ENCODE data around the gene PIGO. TPM values are rescaled to one million over a fixed set of nuclear protein-coding genes. Genes with fewer than 3 reads are reported as not detected.

PIGO gene
- total RNA-seq, result 35.2 TPM

DNA sequence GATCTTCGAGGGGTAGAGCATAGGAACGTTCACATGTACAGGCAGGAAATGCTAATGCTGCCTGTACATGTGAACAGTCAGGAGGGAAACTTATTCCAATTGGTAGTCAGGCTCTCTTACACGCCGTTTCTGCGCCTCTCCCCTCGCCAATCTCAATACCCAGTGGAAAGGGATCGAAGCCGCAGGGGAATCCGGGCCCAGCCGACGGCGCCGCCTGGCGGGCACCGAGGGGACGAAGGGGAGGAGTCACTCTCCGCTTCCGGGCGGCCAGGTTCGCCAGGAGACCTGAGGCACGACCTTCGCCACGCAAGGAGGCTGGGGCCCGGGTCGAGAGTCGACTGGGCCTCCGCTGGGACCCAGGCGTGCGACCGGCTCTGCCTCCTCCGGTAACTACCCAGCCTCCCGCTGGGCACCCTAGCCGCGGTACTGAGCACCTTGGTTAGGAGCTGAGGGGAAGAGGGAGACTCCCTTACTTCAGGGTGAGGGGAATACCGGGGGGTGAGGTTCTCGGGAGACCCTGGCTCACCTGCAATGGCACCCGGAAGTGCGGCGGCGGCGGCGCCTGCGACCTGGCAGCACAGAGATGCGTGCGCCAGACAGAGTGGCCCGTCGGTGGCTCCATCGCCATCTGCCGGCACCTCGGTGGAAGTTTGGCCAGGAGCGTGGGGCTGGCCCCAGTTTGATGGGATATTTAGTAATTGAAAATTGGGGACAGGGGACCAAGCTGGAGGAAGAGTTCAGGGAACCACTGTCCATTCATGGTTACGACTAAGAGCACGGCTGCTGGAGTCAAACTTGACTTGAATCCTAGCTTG lies at the start of gene PIGO:
Gene PIGO (minus strand): TSS at position 557 of the 815 bp plus-strand sequence. CDS start 1,026 bp downstream, outside the sequence.
- DNase-seq (ENCODE audit: low spot score), result peak; percentile 90

DNA sequence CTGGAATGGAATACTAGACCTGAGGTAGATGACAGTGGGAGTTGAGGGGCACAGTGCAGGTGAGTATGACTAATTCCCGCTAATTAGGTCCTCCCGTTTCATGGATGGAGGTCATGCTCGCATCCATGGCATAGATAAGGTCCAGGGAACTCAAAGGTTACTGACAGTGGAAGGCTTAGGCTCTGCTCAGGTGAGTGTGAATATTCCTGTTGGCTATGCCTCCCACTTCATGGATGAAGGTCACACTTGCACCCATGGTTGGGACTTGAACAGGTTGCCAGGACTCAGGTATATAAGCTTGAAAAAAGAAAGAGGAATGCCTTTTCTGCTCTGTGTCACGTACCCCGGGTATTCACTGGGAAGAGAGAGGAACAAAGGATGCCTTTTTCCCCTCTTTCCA lies 45.6 kb upstream of the PIGO start:
- no peak for DNase-seq (ENCODE audit: low spot score)

DNA sequence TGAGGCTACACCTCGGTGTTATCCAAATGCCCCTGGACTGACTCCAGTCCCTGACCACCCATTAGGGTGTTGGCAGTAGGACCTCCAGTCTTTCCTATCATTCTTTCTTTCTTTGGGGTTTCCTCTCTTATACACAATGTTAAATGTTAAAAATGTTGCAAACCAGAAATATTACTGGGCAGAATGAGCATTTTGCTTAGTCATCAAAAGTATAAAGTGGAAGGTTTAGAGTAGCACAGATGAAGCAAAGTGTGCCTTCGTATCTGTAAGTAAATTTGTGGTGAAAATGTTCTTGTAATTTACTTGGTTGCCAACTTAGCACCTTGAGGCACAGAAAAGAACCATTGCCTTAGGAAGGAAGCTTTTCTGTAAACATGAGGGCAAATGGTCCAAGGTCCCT lies 43.7 kb upstream of the PIGO start:
- no peak for DNase-seq (ENCODE audit: low spot score)

DNA sequence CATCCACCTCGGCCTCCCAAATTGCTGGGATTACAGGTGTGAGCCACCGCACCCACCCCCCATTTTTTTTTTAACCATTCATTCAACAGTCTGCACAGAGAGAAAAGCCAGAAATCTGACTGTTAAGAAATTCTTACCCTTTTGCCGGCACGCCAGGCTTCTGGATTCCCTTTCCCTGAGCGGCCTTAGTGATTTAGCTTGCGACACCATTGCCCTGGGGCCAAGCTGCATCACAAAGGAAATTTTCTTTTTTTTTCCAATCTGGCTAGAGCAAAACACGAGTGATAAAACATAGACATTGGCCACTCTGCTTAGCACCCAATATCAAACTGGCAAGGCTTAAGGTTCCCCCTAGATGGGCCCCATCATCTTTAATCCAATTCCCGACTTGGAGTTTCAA lies 40.5 kb upstream of the PIGO start:
- DNase-seq (ENCODE audit: low spot score), result no peak

DNA sequence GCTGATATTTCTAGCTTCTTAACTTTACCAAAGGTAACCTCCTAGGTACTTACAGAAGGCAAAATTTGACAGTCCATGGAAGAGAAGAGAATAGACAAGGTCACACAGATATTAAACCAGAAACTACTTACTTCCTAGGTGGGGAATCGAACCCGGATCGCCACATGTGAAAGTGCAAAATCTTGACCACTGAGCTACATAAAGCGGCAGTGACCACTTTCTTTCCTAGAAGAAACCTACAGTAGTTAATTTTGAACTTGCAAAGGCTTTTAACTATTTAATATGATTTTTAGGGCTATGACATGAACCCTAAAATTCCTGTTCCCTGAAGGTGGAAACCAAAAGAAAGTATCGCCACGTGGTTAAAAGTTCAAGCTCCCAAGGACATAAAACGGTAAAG lies 39.6 kb upstream of the PIGO start:
- DNase-seq (ENCODE audit: low spot score), result no peak

DNA sequence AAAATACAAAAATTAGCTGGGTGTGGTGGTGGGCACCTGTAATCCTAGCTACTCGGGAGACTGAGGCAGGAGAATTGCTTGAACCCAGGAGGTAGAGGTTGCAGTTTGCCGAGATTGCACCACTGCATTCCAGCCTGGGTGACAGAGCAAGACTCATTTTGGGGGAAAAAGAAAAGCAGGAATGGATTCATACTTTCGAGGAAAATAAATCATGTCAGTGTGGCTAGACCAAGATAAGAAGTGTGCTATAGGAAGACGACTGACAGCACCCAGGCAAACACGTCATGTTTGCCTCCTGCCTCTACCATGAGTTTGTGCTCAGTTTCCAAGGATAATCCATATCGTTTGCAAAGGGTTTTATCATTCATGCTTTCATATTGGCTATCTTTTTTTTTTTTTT lies 38.5 kb upstream of the PIGO start:
- no peak for DNase-seq (ENCODE audit: low spot score)

DNA sequence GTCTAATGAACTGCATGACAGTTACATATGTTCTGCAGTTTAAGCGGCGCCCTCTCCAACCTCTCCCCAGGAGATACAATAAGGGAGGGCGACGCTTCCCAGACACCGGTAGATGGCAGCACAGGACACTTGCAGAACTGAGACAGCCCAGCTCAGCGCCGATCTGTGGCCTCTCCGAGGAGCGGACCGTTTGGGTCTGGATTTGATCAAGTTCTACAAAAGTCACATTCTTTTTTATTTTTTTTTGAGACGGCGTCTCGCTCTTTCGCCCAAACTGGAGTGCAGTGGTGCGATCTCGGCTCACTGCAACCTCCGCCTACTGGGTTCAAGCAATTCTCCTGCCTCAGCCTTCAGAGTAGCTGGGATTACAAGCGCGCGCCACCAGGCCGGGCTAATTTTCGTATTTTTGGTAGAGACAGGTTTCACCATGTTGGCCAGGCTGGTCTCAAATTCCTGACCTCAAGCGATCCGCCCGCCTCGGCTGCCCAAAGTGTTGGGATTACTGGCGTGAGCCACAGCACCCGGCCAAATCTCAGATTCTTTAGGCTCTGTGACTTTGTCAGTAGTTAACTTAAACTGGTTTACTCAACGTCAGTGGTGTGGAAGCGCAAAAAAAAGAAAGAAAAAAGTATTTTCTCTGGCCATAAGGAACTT lies 20.6 kb upstream of the PIGO start:
- peak; percentile 94 for DNase-seq (ENCODE audit: low spot score)

DNA sequence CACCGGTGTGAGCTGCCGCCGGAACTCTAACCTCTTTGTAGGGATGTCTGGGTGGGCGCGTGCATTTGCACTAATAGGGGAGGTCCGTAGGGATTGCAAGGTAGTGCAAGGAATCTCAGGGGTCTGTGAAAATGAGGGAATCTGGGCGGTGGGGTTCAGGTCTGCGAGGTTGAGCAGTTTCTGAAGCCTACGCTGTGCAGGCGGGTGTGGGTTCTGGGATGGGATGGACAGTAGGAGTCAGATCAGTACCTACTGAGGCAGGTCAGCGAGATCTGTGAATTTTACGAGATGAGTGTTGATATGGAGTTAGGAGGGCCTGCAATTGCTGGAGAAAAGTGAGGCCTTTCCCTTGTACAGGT lies 20.1 kb upstream of the PIGO start:
- no peak for DNase-seq (ENCODE audit: low spot score)

DNA sequence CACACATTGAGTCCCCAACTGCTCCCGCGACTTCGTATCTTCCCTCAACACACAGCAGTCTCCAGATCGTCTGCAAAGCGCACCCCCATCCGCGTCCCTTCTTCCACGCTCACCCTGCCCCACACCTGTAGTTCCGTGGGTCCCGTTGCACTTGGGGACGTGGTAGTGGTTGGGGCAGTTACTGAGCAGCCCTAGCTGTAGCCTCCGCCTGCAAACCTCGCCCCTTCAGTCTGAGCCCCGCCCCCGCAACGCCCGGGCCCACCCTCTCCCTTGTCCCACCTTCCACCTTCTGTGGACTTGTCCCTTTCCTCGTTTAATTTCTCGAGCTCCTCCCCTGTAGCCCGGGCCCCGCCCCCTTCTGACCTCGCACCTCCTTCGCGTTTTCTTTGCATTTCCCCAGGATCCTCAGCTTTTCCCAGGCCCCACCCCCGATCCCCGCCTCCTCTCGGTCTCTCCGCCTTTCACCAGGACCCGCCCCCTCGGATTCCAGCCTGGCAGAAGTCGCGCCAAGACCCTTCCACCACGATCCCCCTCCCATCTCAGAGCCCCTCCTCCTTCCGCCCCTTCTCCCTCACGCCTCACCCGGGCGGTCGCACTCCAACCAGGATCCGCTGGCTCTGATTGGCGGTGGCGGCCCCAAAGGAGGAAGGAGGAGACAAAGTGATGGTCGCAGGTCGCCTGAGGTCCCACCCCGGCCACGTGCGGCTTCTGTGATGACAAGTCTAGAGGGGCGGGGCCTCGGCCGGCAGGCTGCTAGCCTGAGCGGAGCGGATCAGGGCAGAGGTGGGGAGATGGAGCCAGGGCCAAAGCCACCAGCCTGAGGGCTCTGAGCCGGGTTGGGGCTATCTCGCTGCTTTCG lies 19.5 kb upstream of the PIGO start, which contains the start of gene ATOSB:
Gene ATOSB (minus strand): TSS at position 183 of the 859 bp plus-strand sequence. CDS start 7,588 bp downstream, outside the sequence.
- peak; percentile 98 for DNase-seq (ENCODE audit: low spot score)

DNA sequence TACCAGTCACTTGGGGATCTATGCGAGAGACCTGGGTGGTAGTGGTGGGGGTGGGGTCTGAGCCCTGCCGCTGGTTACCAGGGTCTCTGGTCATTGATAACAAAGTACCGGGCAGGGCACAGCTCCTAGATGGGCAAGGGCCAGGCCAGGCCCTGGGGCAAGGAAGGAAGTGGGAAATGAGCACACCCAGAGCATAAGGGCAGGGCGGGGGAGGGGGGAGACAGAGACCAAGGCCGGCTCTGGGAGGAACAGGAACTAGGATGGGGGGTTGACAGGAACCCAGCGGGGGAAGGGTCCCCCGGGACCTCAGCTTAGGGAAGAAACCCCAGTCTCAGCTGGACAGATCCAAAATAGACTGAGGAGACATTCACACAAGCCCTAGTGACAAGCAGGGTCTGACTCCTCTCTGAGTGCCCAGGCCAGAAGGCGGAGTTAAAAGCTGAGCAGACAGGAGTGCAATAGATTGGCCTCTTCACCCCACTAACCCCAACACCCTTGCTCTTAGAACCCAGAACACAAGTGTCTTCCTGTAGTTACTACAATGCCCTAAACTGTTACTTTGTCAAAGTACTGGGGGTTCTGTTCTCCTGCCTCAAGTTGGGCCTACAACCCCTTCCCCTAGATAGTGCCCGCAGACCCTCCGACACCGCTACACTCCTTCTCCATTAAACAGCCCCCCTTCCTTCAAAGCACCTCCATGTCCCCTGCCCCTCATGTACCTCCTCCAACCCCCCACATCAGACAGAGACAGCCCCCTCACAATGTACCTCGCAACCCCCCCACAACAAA lies 18.6 kb upstream of the PIGO start:
- DNase-seq (ENCODE audit: low spot score), result peak; percentile 71

DNA sequence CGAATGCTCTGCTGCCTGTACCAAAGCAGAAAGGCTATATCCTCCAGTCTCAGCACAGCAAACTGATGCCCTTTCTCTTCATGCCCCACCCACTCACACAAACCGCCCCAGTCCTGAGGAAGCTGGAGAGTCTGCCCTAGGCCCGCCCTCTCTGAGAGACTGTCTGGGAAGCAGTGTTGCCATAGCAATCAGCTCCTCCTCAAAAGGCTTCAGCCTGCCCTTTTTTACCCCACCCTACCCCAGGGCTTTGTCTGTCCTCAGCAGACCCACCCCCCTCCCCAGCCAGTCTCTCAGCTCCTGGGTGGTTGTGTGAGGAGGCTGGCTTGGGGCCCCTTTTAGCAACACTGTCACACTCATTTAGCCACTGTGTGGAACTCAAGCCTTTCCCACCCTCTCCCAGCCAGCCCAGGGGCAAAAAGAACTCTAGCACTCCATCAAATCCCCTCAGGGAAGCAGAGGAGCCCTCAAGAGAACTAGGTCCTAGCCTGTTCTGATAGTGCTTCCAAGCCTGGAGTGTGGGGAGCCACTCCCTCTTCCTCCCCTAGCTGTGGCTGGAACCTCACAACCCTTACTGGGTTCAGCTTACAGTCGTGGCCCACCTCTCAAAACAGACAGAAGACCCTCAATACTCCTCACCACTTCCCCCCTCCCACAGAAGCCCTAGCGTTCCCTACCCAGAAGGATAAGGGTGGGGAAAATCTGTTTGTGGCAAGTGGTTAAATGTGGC lies 17.9 kb upstream of the PIGO start:
- DNase-seq (ENCODE audit: low spot score), result peak; percentile 85

DNA sequence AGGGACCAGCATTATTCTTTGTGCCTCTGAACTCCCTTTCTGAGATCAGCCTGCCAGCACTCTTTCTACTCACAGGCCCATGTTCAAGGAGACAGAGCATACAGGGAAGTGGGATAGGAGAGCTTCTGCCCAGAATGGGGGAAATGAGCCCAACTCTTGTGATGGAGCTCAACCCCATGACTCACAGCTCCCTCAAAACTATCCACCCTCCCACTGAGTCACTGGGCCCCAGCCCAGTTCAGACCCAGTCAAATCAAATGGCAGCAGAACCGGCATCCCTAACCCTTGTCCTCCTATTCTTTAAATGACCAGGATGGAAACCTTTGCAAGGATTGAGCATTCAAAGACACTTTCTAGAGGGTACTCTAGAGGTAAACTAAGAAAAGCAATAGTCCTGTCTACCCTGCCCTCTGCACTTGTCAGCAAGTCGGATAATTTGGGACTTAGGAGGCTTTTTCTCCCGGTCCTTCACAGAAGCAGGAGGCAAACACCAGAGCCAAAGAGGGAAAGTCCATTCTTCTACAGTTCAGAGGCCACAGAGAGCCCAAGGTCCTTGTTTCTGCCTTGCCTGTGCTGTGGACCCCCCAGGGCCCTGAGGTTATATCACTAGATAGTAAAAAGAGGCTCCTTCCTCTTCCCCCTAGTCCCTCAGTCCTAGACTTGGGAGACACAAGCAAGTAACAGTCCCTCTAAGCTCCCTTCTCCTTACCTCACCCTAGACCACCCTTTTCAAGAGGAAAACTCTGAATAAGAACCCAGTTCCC lies 16.0 kb upstream of the PIGO start:
- no peak for DNase-seq (ENCODE audit: low spot score)

DNA sequence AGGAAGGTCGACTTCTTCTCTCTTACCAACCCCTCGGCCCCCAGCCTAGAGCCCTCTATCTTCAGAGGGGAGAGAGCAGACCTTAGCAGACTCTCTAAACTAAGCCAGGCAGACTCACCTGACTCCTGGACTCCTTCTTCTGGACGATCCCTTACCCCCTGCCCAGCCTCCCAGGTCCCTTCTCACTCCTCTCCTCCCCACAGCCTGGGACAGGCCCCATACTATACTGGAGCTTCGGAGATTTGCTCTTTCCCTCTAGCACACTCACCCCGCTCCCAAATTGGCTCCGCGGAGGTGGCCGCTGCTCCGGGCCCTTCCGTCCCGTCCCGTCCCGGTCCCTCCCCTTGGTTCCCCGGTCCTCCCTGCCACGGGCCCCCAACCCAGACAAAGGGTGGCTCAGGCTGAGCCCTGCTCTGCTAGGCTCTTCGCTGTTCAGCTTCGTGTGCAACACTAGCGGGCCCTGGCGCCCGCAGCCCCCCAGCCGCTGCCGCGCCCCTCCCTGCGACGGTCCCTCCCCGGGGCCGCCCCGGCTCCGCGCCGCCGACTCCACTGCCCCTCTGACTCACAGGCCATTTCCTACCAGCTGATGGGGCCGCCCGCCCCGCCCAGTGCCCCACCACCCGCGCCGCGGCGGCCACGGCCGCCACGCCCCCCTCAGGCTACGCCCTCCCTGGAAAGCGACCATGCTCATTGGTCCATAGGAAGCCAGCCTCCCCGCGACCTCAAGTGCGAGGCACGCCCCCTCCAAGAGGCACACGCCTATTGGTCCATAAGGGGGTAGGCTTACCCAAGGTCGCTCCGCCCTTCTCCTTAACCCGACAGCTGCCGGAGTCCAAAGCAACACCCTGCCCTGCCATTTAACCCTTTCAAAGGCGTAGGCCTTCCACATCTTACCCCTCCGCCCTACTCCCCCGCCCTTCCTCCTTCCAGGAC lies 14.9 kb upstream of the PIGO start:
- DNase-seq (ENCODE audit: low spot score), result peak; percentile 98

DNA sequence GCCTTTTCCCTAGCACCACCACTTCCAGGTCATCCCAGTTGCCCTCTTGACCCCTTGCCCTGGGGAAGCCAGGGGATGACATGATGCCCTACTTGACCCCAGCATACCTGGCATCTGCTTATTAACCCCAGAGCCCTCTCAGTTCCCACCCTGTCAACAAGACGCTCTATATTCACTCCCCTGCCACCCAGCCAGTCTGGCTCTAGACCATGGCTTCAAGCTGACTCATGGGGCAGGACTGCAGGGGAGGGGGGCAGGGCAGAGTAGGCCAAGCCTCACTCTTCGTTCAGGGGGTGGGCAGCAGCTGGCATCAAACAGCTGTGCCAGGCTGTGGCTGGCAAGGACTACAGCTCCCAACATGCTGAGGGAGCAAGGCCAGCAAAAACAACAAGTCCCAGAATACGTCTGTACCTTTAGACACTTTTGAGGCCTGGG lies 14.0 kb upstream of the PIGO start:
- DNase-seq (ENCODE audit: low spot score), result peak; percentile 49

DNA sequence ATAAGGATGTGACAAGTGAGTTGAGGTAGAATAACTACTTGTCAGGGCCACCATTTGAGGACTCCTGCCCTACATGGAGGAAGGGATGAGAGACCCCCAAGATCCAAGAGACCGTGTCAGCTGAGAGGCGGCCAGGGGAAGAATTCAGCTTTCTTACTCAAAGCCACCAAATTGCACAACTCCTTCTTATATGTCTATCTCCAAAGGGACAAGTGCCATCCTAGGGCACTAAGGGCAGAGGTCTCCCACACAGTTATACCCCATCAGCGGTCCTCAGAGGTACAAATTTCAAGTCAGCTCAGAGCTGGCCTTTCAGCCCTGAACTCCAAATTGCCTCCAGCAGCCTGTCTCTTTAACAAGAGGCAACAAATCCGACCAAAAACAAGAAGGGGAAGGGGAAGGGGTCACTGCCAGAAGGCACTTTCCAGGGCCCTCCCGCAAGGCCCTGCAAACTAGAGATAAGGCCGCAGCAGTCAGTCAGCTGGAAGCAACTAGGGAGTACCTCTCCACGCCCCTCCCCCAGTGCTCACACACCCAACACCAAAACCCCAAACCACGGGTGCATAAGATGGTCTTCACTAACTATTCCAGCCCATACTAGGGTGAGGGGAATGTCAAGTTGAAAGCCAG lies 12.7 kb upstream of the PIGO start:
- peak; percentile 37 for DNase-seq (ENCODE audit: low spot score)

DNA sequence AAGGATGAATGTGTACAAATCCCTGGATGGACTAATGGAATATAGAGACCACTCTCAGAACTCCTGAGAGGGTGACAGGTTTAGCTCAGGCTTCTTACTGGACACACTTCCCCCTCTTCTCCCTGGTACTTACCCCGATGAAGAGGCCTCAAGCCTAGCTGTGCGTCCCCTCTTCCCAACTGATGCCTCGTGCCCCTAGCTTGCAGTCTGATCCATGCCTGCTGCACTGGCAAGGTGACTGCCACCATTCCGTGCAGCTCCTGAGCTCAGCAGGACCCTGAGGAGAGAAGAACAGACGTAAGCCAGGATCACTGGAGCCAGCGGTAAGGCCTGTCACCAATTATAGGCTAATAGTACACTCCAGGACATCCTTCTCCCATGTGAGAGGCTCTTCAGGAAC lies 12.1 kb upstream of the PIGO start:
- DNase-seq (ENCODE audit: low spot score), result peak; percentile 32

DNA sequence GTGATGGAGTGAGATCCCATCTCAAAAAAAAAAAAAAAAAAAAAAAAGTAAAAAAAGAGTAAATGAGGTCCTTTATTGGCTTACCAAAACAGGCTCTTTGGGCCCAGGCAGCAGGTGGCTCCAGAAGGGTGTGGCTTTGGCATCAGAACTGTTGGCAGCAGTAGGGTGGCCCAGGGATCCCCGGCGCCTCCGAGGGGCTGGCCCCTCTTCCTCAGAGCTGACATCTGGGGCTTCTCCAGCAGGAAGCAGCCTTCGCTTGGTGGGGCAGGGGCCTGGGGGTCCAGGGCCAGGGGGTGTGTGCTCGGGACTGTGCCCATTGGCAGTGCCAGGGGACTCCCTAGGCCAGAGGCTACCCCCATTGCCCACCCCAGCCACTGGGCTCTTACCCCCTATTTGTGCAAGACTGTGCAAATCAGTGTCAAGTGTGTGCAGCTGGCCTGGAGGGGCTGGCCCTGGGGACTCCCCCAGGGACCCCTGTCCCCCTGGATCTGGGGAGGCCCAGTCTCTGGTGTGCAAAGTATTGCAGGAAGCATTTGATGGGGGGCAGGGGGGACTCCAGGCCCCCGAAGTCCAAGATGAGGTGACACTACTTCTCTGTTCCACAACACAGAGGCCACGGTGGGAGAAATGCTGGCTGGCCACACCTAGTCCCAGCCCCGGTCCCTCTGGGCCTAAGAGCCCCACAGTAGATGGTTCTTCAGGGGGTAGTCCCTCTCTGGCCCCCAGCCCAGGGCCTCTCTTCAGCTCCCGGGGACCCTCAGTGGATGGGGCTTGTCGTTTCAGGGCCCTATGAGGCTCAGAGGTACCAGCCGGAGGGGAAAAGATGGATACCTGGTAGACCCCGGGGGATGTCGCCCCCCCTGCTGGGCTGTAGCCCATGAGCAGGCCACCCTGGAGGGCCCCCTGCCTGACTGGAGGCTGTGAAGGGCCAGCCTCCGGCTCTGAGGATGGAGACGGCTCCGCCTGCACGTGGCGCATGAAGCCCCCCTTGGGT lies 11.2 kb upstream of the PIGO start:
- DNase-seq (ENCODE audit: low spot score), result peak; percentile 41
